H1 (cell line): ENCODE results near the gene RPL26.

Experiments used
- CTCF ChIP-seq, 3 experiments: IDR thresholded peaks; 1 replicate in 2 of 3; 2 replicates in 1 of 3; pipeline versions ENCODE4 v1.5.1 to v1.6.1; 2011; ENCODE audit warnings: low read length in 3 of 3, mild to moderate bottlenecking in 3 of 3, inconsistent platforms in 2 of 3, low read depth in 1 of 3, moderate library complexity in 1 of 3; ENCODE audit not compliant: insufficient read depth in 1 of 3; ENCODE audit errors: control extremely low read depth in 1 of 3
- POLR2A ChIP-seq, 2 experiments: IDR thresholded peaks; 1 replicate in 1 of 2; 2 replicates in 1 of 2; pipeline ENCODE4 v1.6.1; 2011; ENCODE audit warnings: low read depth in 2 of 2, low read length in 2 of 2, mild to moderate bottlenecking in 2 of 2; ENCODE audit errors: control extremely low read depth in 1 of 2
- POLR2AphosphoS5 ChIP-seq: IDR thresholded peaks from 2 replicates; pipeline ENCODE4 v1.6.1; 2011; ENCODE audit warnings: low read depth, low read length
- RAD21 ChIP-seq, 2 experiments: IDR thresholded peaks in 1 of 2; conservative IDR thresholded peaks in 1 of 2; 2 replicates each; pipeline ENCODE4 v1.6.1; 2011; ENCODE audit warnings: low read depth in 2 of 2, low read length in 2 of 2, improper control_type of control experiment in 1 of 2, inconsistent platforms in 1 of 2, mild to moderate bottlenecking in 1 of 2, moderate library complexity in 1 of 2
- TEAD4 ChIP-seq: IDR thresholded peaks from 2 replicates; pipeline ENCODE4 v1.6.1; 2012; ENCODE audit warnings: low read depth, low read length, inconsistent platforms, mixed read lengths

DNA sequence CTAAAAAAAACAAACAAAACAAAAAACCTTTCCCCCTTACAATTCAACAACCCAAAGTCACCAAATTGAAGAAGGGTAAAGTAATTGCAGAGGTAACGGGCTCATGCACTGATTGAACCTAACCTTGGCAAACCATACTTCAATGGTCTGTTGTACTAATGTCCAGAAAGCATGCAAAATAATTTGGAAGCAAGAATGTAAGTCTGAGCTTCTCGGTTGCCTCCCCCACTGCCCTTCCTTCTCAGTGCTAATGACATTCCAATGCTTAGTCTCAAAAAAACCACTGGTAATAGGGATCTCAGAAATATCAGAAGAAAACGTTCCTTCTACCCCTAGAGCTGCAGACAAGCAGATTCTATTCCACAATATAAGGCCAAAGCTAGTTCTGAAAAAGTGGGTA is 22.2 kb downstream of the RPL26 start:
- no peak for TF ChIP-seq RAD21 (IDR thresholded peaks at IDR 0.05 in 1 of 2, conservative IDR thresholded peaks at IDR 0.05 in 1 of 2; ENCODE audit: low read depth in 2 of 2, low read length in 2 of 2)
- TF ChIP-seq POLR2A (IDR thresholded peaks at IDR 0.05; ENCODE audit: control extremely low read depth in 1 of 2, low read depth in 2 of 2, low read length in 2 of 2) = no peak
- TF ChIP-seq CTCF (IDR thresholded peaks at IDR 0.05; ENCODE audit: control extremely low read depth in 1 of 3, insufficient read depth in 1 of 3, low read depth in 1 of 3, low read length in 3 of 3) = no peak
- no peak for TF ChIP-seq TEAD4
- no peak for TF ChIP-seq POLR2AphosphoS5
